Activated CD8-positive, alpha-beta memory T cell treated with anti-CD3 and anti-CD28 coated beads, Interleukin-2, amount 50 U/mL, for 24 hours (primary cell): ENCODE results near the gene CAPN3.
"Not testable (repeated sequence)": the region's sequence is repeated elsewhere in the genome, so short reads cannot be mapped to it uniquely, and the experiment has no call there.

Experiments used
- DNase-seq: peaks from one replicate; pipeline ENCODE4 v3.0.0-alpha.2; 2020; ENCODE audit errors: extremely low read depth

CAPN3 gene

DNA sequence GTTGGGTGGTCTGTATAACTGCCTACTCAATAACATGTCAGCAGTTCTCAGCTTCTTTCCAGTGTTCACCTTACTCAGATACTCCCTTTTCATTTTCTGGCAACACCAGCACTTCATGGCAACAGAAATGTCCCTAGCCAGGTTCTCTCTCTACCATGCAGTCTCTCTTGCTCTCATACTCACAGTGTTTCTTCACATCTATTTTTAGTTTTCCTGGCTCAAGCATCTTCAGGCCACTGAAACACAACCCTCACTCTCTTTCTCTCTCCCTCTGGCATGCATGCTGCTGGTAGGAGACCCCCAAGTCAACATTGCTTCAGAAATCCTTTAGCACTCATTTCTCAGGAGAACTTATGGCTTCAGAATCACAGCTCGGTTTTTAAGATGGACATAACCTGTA lies at the start of gene CAPN3:
CAPN3 (plus strand) TSS at position 253 of the 400 bp plus-strand sequence. CDS start 305 bp downstream, outside the sequence.
- no peak for DNase-seq

- DNase-seq = no peak
Measured at GRCh38 chr15:42313463-42313862, 45.8 kb upstream of the CAPN3 start.

DNA sequence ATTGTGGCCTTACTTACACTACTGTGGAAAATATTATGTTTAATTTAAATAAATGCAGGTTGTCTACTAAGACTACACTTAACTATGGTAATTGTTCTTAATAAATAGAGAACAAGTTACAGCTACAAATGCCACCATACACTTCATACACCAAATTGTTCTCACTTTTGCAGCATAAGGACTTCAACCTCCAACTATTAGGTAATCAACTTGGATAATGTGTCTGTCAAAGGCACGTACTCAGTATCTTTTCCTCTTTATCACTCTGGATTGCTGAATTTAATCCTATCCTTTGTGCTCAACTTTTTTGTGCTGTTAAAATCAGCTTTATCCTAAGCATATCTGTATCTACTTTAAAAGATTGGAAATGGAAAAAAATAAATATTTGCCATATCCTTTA lies 44.5 kb upstream of the CAPN3 start:
- no peak for DNase-seq

GRCh38 chr15:42315521-42315920 lies 43.8 kb upstream of the CAPN3 start:
- no peak for DNase-seq

- not testable (repeated sequence) for DNase-seq
Measured at GRCh38 chr15:42316282-42316805, 43.0 kb upstream of the CAPN3 start.

DNA sequence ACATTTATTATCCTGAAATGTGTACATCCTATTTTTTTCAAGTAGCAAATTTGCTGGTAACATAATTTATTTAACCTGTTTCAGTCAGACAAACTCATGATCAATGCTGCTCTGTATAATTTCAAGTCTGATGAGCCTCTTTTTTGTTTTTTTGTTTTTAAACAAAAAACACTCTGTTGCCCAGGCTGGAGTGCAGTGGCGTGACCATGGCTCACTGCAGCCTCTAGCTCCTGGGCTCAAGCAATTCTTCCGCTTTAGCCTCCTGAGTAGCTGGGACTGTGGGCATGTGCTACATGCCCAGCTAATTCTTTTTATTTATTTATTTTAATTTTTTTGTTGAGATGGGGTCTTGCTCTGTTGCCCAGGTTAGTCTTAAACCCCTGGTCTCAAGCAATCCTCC lies 40.1 kb upstream of the CAPN3 start:
- DNase-seq = no peak

DNA sequence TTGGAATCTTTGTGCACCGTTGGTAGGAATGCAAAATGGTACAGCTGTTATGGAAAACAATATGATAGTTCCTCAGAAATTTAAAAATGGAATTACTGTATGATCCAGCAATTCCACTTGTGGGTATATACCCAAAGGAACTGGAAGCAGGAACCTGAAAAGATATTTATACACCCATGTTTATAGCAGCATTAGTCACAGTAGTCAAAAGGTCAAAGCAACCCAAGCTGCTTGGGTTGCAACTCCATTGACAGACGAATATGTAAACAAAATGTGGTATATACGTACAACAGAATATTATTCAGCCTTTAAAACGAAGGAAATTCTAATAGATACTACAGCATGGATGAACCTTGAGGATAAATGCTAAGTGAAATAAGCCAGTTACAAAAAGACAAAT lies 35.0 kb upstream of the CAPN3 start:
- DNase-seq = no peak

GRCh38 chr15:42329161-42329560 lies 30.1 kb upstream of the CAPN3 start:
- DNase-seq = no peak

DNA sequence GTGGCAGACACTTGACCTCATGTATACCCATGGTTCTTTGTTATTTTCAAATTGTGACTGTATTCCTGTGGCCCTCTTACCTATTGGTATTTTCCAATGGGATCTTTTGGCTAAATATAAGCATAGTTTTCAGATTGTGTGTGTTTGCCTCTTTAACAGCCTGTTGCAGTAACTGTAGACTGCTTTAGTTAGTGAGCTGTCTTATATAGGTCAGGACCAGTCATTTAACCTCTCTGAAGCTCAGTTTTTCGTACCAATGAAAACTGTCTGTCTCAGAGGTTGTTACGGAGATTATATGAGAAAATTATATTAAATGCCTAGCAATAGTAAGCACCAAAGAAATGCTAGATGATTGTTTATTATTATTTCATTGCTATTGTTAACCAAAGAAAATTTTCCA lies 29.3 kb upstream of the CAPN3 start:
- DNase-seq = no peak

- no peak for DNase-seq
Measured at GRCh38 chr15:42331235-42331634, 28.1 kb upstream of the CAPN3 start.

GRCh38 chr15:42332331-42332730 lies 27.0 kb upstream of the CAPN3 start:
- no peak for DNase-seq

DNA sequence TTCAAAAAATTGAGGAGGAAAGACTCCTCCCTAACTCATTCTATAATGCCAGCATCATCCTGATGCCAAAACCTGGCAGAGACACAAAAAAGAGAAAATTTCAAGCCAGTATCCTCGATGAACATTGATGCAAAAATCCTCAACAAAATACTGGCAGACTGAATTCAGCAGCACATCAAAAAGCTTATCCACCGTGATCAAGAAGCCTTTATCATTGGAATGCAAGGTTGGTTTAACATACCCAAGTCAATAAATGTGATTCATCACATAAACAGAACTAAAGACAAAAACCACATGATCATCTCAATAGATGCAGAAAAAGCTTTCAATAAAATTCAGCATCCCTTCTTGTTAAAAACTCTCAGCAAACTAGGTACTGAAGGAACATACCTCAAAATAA lies 24.2 kb upstream of the CAPN3 start:
- no peak for DNase-seq

DNA sequence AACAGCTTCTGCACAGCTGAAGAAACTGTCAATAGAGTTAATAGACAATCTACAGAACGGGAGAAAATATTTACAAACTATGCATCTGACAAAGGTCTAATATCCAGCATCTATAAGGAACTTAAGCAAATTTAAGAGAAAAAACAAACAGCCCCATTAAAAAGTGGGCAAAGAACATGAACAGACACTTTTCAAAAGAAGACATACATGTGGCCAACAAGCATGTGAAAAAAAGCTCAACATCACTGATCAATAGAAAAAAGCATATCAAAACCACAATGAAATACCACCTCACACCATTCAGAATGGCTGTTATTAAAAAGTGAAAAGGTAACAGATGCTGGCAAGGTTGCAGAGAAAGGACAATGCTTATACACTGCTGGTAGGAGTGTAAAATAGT lies 22.7 kb upstream of the CAPN3 start:
- DNase-seq = not testable (repeated sequence)

DNA sequence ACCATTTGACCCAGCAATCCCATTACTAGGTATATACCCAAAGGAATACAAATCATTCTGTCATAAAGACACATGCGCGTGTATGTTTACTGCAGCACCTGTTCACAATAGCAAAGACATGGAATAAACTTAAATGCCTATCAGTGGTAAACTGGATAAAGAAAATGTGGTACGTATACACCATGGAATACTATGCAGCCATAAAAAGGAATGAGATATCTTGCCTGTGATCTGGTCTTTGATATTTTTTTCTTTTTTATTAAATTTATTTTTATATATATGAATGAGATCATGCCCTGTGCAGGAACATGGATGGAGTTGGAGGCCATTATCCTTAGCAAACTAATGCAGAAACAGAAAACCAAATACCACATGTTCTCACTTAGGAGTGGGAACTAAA lies 22.2 kb upstream of the CAPN3 start:
- DNase-seq = not testable (repeated sequence)

- DNase-seq = no peak
Measured at GRCh38 chr15:42338500-42338899, 20.8 kb upstream of the CAPN3 start.

GRCh38 chr15:42343596-42344232 lies 15.6 kb upstream of the CAPN3 start:
- DNase-seq = no peak

DNA sequence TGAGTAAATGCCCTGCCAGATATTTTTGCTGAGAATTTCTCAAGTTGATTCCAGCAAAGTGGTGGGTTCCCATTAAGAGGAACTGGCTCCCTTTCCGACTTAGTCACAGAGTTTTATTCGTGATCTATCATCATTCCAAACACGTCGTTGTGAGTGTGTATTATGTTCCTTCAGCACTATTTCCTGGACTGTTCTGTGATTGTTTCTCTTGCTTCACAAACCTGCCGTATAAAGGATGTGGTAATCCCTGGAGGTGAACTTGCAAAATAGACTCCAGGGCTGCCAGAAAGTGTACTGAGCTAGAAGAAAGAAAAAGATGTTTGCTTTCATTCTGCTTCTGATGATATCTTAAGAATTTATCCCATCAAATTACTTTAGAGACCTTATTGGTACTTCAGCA lies 14.5 kb upstream of the CAPN3 start:
- no peak for DNase-seq

GRCh38 chr15:42345504-42345903 lies 13.8 kb upstream of the CAPN3 start:
- no peak for DNase-seq

- DNase-seq = no peak
Measured at GRCh38 chr15:42348083-42348482, 11.2 kb upstream of the CAPN3 start.

- DNase-seq = no peak
Measured at GRCh38 chr15:42349186-42349585, 10.1 kb upstream of the CAPN3 start.

DNA sequence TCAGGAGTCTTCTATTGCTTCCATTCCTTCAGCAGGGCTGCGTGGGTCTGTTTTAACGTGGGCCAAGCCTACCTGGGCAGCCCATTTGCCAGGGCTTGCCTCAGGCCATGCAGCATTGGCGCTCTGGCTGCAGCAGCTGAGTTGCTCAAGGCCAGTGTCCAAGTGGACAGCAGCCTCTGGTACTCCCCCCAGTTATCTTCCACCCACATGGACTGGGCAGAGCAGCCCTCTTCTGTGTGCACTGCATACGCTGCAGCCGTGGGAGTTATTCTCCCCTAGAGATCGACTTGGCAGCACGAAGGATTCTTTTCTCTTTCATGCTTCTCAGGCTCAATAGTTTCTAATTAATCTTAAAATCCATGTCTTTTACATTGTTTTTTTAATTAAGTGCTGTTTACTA lies 6.9 kb upstream of the CAPN3 start:
- DNase-seq = no peak

DNA sequence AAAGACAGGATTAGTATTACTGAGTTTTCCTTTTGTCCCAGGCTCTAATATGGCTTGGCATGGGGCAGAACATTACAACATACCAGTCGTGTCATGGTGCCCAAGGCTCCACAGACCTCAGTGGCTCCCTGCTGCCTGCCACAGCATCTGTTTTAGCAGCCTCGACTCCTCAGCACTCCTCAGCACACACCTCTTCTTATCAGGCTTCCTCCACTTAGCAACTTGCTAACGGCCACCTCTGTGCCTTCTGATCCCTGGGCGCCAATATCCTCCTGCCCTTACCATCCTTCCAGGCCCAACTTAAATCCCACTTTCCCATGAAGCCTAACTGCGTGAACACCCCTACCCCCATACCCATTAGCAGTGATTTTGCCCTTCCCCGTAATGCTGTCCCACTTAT lies 6.2 kb upstream of the CAPN3 start:
- no peak for DNase-seq

DNA sequence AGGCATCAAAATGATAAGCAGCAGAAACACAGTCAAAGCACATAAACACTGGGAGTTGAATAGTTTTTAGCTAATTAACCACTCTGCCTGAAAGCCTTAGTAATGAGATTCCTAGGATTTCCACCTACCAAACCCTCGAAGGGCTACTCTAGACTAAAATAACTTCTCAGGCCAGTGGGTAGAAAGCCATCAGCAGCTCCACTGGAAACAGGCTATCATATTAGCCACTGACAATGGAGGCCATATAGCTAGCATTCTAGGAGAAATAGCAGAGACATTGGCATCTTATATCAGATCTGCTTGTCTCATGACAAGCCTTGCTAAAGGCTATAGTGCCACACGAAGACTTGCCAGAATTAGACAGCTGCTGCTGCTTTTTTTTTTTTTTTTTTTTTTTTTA lies 4.5 kb upstream of the CAPN3 start:
- DNase-seq = no peak

DNA sequence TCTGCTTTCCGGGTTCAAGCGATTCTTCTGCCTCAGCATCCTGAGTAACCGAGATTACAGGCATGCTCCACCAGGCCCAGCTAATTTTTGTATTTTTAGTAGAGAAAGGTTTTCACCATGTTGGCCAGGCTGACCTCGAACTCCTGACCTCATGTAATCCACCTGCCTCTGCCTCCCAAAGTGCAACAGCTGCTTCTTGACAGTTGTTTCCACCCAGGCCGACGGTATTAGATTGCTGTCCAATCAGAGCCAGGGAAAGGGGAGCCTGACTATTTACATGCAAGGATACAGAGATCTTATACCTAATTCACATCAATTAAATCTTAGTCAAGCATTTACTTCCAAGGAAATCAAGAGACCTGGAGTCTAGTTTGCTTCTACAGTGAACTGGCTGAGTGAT lies 4.0 kb upstream of the CAPN3 start:
- no peak for DNase-seq
